Measurements from ENCODE around the gene NEURL1B.

Gene NEURL1B

DNA sequence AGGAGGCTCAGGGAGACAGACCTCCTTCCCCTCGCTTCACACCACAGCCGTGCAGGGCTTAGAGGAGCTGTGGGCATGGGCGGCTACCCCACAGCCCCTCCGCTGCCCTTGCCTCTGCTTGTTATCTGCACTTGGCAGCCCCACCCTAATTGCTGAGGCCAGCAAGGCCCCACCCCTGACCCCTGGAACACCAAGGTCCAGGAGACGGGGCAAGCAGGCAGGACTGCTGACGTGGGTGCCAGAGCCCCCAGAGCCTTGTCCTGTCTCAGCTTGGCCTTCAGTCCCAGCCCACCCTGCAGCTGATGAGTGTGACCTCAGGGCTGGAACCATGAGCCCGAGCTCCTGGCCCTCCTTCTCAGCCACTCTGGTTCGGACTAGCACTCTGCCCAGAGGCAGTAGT is 29.1 kb upstream of the NEURL1B start:
- no peak for DNase-seq

DNA sequence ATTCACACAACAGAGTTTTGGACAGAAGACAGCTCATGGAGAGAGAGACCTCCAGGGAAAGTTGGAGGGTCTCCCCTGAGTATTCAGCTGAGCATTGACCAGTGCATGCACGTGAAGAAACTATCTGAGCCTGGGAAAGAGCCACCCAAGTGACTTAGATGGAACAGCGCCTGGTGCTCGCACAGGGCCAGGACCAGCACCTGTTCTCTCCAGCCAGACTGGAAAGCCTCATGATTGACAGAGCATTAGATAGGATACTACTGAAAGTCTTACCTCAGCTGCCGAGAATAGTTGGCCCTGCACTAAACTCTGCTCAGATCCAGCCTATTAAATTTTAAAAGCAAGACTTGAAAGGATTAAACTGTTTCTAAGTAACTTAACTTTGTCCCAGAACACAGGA is 28.3 kb upstream of the NEURL1B start:
- no peak for DNase-seq

DNA sequence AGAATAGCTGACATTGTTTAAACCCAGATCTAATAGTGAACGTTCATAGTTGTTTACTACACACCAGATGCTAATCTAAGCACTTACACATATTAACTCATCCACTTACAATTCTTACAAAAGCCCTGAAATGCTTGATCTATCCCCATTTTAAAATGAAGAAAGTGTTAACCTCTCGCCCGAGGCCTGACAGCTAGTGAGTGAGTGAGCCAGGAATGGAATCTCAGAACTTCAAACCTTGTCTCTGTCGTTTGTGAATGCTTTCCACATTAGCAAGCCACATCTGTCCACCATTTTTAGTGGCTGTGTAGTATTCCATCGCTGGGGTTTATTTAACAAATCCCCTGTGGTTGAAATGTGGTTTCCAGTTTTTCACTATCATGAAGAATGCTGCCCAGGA is 24.9 kb upstream of the NEURL1B start:
- DNase-seq, result no peak

DNA sequence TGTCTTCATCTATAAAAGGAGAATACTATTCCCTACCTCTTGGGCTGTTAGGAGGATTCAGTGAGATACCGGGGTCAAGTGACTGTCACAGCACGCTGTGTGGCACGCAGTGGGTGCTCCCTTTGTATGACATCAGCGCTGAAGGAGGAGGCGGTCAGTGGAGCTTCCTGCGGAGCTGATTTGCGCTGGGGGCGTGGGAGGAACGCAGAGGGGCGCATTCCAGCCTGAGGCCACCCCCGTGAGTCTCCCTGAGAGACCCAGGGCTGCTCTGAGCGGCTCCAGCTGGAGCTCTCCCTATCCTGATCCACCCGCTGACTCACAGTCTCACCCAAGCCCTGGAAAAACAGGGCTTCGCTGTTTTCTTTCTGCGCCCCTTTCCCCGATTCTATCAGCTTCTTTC is 24.3 kb upstream of the NEURL1B start:
- no peak for DNase-seq

DNA sequence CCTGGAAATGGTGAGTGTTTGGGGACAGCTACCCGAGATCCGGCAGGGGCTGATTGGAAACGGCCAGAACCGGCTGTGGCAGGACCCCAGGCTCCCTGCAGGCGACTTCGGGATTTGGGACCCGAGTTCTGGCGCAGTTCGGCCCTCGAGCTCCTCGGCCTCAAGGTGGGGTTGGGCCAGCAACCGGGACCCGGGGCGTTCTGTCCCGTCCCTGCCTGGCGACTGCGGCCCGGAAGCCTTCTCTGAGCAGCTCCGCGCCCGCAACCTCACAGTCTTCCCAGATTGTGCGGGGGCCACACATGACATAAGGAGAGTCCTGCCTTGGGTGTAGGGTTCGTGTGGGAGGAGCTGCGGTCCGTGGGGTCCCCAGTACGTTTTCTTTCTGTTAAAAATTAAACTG is 23.2 kb upstream of the NEURL1B start:
- no peak for DNase-seq

DNA sequence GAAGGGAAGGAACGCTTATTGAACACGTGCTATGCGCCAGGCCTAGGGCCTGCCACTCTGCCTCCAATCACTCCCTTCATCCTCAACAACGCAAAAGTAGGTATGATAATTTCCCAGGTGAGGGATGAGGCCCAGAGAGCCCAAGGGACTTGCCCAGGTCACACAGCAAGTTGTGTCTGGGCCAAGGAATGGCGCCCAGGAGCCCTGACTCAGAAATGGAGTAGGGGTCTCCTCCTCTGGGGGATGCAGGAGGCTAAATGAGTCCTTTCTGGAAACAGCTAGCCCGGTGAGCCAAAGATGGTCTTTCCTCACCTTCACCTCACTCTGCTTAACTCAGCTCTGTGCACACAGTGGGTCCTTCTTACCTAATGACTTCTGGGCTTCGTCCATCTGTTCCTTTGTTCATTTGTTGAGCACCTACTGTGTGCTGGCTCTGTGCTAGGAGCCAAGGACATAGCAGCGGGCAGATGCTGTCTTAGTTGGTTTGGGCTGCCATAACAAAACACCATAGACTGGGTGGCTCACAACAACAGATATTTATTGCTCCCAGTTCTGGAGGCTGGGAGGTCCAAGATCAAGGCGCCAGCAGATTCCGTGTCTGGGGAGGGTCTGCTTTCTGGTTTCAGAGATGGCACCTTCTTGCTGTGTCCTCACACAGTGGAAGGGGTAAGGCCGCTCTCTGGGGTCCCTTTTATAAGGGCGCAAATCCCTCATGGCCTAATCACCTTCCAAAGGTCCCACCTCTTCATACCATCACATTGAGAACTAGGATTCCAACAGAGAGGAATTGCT is 22.3 kb upstream of the NEURL1B start:
- DNase-seq, result no peak

DNA sequence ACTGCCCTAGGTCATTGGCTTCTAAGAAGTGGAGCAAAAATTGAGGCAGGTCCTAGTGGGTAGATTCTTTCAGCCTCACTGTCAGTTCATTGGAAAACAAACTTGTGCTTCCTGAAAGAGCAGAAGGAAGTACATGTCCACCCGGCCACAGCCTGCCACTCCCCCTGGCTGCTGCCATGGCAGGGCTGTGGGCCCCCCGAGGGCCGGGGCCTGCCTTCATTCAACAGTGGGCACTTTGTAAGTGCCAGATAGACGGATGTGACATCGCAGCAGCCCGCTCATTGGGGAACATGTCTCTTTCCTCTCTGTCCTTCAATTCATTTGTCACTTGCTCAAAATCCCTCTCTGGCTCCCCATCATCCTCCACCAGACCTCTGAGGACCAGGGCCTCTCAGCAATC is 20.6 kb upstream of the NEURL1B start:
- no peak for DNase-seq

DNA sequence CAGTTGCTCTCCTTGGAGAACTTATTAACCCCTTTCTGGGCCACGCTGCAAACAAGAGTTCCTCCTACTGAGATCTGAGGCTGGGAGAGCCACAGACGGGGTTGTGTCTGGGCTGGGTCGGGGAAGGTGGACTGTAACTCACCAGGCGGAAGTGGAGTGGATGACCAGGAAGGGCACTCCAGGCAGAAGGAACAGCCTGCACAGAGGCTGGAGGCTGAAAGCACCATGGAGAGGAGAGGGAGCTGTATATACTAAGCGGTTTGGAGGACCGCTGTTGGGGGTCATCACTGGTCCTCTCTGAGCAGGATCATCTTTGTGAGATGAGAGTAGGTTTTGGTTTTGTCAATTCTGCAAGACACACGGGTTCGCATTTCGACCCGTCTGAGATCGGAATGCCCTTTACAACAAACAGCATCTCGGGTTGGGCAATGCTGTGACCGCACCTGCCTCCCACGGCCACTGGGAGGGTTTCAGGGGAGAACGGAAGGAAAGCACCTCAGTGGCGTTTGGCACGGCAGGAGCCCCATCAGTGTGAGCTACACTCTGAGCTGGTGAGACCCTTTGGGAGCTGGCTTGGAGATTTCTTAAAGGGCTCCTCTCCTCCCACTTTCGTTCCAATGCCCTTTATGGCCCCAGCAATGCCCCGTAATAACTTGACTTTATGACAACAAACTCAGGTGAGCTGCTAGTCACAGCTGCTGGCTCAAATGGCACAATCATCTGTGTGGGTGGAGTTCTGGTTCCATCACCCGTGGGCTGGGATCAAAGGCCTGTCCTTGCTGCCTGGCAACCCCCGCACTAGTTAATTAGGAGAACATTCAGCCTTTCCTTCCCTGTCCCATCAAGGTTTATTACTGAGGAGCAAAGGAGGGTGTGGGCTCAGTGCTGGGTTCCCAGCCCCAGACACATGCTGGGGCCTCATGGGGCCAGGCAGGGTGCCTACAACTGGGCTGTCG is 18.7 kb upstream of the NEURL1B start:
- no peak for DNase-seq

DNA sequence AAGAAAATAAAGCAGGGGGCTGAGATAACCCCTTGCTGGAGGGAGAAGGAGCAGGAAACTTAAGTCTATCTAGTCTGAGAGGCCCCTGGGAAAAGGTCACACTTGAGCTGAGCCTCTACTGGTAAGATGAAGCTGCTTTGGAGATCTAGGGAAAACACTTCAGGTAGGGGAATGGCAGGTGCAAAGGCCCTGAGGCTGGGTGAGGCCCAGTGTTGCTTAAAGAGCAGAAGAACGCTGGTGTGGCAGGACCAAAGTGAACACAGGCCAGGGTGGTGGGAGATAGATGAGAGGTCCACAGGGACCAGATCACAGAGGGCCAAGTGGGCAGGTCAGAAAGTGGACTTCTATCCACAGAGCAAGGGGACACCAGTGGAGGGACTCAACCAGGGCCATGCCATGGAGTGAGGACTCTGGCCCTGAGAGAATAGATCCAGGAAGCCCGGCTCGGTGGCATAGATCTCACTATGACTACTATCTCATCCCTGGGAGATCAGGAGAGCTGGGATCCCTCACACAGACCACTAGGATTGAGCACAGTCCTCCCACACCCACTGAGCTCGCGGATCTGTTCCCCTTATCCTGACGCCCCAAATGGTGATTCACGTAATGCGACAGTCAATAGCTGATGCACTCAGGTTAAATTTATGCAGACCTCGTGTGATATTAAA is 17.6 kb upstream of the NEURL1B start:
- DNase-seq, result no peak

DNA sequence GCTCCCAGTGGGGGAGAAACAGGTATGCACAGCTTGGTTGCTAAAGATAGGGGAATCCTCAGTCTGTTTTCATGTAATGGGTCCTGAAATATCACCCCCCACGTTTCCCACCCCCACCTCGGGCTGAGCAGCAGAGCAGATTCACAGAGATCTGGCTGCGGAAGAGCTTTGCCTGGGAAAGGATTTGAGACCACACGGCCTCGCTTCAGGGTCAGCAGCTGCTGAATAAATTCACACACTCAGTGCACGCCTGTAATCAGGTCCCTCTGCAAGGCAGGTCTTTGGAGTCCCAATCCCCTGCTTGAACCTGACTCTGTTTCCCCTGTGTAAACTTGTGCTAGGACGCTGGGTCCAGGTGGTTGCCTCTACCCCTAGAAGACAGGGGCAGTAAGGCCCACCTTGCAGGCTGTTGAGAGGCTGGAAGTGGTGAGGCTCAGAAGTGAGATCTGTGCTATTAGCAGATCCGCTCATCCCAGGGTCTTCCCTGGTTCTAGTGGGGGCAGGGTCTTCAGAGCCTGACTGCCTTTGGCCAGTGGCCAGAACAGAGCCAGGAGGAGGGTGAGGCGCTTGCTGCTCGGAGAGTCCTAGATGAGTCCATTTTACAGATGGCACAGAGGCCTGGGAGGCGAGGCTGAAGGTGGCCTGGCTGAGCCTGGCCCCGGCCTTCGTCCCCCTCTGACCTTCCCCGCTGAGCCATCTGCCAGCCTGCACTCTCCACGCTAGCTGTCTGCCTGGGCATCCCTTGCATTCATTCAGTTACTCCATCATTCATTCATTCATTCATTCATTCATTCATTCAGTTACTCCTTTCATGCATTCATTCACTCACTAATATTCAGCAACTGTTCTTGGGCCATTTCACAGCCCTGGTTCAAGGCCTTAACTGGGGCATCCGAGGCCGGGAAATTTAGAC is 16.7 kb upstream of the NEURL1B start:
- DNase-seq, result no peak

DNA sequence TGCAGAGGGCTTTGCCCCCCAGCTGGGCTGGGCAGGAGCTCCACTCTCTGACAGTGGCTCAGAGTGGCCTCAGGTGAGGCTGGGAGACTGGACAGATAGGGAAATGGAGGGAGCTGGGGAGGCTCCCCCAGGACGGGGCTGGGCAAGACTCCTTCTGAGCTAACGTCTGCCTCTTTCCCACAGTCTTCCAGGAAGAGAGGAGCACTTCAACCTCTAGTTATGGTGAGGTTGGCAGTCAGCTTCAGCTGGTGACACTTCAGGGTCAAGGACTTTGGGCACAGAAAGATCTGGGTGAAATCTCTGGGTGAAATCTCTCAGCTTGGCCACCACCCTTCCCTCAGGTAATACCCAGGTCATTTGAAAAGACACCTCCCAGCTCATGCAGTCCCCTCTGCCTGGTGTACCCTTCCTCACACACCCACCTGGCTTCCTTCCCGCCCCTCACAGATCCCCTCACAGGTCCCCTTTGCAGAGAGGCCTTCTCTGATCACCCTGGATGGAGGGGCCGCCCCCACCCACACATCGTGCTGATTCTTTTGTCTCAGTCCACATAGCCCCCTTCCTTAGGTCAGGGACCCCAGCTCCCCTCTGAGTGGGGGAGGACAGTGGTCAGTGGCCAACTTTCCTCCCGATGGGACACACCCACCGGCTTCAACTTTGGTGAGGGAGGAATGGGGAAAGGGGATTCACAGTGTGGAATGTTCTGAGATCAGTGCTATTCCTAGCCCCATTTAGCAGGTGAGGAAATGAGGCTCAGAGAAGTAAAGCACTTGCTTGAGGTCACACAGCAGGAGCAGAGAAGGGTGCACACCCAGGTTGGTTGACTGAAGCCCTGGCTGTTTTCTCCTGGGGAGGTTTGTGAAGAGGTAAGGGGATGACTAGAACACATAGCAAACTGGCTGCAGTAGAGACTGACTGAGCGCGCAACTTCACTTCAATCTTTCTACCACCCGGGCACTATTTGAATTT is 15.8 kb upstream of the NEURL1B start:
- DNase-seq, result no peak

DNA sequence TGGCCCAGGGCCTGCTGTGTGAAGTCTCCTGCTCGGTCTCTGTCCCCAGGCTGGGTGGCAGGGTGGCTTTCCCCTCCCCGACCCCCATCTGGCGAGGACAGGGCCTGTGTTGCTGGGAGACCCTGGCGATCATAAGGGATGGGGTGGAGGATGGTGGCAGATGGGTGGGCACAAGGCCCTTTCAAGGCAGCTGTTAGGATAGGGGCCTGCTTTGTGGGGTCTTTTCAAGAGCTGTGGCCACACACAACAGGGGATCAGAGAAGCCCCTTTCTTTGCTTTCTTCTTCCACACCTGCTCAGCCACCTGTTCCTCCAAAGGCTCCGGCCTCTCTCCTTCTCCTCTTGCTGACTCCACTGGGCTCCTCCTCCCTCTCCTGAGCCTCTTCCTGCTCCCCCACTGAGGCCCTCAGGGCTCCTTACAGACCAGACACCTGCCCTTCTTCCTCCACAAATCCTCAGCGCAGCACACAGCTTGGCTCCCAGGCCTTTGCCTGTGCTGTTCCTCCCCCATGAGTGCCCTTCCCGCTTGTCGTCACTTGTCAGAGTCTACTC is 15.0 kb upstream of the NEURL1B start:
- no peak for DNase-seq

DNA sequence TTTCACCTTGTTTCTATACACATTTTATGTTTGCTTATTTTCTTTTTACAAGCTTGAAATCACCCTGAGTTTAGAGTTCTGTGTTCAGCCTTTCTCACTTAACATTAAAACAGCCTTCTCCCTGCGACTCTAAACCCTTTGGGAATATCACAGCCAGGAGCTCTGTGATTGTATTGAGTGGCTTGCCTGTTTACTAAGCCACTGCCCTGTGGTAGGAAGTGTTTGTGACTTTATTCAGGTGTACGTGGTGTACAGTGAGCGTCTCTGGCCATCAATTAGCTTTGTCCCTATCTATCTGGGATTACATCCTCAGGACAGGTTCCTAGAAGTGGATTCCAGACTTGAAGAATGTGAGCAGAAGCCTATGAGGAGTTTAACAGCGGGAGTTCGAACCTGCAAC is 11.0 kb upstream of the NEURL1B start:
- DNase-seq, result no peak

DNA sequence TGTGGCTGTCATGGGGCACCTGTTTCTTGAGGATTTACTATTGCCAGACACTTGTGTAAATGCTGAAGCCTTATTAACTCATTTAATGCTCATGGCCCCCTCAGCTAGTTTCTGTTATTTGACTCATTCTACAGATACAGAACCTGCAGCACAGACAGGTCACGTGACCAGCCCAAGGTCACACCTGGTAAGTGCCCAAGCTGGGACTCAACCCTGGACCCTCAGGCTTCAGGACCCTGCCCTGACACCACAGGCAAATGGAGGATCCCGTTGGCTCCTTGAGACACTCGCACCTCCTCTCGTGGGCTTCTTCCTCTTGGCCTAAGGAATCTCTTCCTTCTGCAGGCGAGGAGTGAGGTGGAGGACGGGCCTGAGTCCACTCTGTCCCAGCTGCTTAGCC is 10.6 kb upstream of the NEURL1B start:
- no peak for DNase-seq

DNA sequence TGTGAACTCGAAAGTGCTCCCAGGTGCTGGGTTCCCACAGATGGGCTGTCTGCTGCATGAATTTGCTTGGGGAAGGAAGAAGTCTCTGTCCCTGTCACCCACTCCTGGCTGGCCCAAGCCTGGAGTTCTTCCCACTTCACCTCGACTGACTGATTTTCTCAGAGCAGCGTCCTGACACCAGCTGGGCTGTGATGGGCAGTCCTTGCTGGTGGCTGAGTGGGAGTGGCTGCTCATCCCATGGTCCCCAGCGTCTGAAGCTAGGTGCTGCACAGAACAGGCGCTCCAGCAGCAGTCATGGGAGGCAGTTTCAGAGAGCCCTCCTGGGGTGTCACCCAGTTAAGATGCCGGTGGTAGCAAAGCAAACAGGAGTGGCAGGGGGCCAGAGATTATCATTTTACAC is 10.1 kb upstream of the NEURL1B start:
- DNase-seq, result no peak

DNA sequence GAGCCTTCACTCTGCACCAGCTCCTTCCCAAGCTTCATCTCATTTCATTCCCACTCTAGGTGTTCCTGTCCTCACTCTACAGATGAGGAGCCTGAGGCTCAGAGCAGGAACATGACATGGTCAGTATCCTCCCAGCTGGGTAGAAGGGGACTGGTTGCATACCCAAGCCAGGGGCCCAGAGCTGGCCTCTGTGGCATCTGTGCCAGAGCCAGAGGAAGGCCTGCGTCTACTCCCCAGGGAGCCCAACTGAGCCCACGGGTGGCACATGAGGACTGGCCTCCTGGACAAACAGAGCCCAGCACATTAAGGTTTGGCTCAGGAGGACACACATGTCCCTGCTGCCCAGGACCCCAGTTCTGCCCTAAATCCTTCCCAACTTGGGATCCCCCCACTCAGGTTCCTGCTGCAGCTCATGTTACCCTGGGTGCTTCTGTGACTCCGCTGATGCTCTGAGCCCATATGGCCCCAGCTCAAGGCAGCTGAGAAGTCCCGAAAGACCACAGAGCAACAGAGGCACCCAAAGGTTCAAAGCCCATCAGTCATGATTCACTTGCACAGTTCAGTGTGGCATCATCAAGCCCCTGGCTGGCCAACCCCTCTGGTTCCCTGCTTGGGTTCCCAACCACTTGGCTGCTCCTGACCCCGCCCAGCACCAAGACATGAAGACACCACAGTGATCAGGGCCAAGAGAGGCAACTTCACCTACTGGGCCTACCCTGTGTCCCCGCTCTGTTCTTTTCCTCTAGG is 8.5 kb upstream of the NEURL1B start:
- no peak for DNase-seq

DNA sequence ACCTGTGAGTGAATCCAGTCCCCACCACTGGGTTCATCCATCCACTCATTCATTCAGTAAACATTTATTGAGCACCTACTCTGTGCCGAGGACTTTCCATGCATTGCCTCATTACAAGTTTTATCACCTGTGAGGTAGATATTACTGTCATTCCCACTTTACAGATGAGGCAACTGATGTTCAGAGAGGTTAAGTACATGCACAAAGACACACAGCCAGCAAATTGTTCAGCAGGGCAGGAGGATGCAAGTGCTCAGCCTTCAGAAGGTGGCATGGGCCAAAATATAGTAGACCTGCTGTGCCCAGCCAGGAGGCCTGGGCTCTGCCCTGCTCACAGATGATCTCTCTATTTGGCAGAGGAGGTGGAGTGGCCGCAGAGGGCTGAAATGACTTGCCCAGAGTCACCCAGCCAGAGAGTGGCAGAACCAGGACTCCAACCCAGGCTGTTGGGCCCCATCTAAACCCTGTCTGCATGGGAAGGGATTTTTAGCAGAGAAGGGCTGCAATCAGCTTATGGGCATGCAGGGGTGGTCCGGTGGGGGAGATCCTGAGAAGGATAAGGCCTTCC is 7.6 kb upstream of the NEURL1B start:
- no peak for DNase-seq

DNA sequence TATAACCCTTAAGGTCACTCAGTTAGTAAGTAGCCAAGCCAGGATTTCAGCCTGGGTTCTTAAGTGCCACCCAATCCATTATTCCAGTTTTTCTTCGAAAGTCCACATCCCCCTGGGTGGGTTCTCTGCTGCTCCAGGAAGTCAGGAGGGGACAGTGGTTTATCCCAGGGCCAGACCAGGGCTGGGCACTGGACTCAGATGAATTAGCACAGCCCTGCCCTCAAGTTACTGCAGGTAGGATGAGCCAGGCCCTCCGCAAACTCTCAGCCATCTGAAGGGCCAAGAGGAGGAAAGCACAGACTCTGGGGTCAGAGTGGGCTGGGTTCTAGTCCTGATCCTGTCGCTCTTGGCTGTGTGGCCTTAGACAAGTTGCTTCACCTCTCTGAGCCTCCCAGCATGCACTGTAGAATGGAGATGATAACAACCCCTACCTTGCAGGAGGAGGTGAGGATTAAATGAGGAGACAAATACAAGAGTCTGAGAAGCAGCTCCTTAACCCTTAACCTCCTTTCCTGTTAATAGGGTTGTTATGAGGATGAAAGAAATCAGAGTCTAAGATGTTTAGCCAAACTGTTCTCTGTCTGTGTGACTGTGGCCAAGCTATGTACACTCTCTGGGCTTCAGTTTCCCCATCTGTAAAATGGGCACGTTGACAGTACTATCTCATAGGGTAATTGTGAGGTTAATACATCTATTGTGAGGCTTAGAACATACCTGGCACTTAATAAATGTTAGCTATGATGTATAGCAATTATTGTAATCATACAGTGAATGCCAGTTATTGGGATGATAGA is 6.8 kb upstream of the NEURL1B start:
- DNase-seq, result no peak

DNA sequence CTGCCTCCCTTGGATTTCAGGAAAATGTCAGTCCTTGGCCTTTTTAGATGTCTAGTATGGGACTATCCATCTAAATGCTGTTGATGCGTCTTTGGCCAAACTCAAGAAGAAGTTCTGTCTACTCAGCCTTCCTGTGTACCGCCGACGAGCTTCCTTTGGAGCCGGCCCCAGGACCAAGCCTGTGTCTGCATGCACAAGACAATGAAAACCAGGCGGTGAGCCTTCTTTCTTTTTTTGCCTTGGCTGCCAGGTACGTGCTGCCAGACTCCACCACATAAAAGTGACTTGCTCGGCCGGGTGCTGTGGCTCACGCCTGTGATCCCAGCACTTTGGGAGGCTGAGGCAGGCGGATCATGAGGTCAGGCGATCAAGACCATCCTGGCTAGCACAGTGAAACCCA is 6.0 kb upstream of the NEURL1B start:
- DNase-seq, result no peak
